ENCODE data around the gene ME1. TPM values are rescaled to one million over a fixed set of nuclear protein-coding genes. Genes with fewer than 3 reads are reported as not detected.

Gene ME1
- total RNA-seq, 1 donor, result 27.9 TPM

- TF ChIP-seq, protein P1, sequence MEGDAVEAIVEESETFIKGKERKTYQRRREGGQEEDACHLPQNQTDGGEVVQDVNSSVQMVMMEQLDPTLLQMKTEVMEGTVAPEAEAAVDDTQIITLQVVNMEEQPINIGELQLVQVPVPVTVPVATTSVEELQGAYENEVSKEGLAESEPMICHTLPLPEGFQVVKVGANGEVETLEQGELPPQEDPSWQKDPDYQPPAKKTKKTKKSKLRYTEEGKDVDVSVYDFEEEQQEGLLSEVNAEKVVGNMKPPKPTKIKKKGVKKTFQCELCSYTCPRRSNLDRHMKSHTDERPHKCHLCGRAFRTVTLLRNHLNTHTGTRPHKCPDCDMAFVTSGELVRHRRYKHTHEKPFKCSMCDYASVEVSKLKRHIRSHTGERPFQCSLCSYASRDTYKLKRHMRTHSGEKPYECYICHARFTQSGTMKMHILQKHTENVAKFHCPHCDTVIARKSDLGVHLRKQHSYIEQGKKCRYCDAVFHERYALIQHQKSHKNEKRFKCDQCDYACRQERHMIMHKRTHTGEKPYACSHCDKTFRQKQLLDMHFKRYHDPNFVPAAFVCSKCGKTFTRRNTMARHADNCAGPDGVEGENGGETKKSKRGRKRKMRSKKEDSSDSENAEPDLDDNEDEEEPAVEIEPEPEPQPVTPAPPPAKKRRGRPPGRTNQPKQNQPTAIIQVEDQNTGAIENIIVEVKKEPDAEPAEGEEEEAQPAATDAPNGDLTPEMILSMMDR (IDR thresholded peaks at IDR 0.05; ENCODE audit: extremely low read depth, low read depth, low read length), result no peak
- H4K20me1 ChIP-seq (ENCODE audit: insufficient read depth, low read length), result no peaks in the 10 kb centered on the region
- H3K79me2 ChIP-seq (ENCODE audit: insufficient read depth, low read length), result no peaks in the 10 kb centered on the region
- H2AFZ ChIP-seq (ENCODE audit: low read length), result no peak overlapping the region
- H3K4me3 ChIP-seq (ENCODE audit: insufficient read depth, low read length), result no peak overlapping the region
- H3K4me1 ChIP-seq (ENCODE audit: insufficient read depth, low read length), result no peaks in the 10 kb centered on the region
- no peak overlapping the region for H3K27ac ChIP-seq (ENCODE audit: low read depth, low read length)
- DNase-seq (ENCODE audit: insufficient read length, low spot score, missing footprints), result no peak
- H3K36me3 ChIP-seq (ENCODE audit: insufficient read depth, low read length), result no peaks in the 10 kb centered on the region
- H3K9me3 ChIP-seq (ENCODE audit: low read depth, low read length), result no peaks in the 10 kb centered on the region
- H3K27me3 ChIP-seq (ENCODE audit: insufficient read depth, low read length), result no peaks in the 10 kb centered on the region
- H3K4me2 ChIP-seq (ENCODE audit: insufficient read depth, low read length), result no peak overlapping the region
Observed at GRCh38 chr6:83285917-83286316, 144.9 kb downstream of the ME1 start.

GRCh38 chr6:83273596-83273995 lies 157.3 kb downstream of the ME1 start:
- no peak overlapping the region for H2AFZ ChIP-seq (ENCODE audit: low read length)
- peaks cover 15% of the 10 kb centered on the region for H3K4me1 ChIP-seq (ENCODE audit: insufficient read depth, low read length)
- no peak overlapping the region for H3K4me3 ChIP-seq (ENCODE audit: insufficient read depth, low read length)
- H3K27ac ChIP-seq (ENCODE audit: low read depth, low read length), result no peak overlapping the region
- peak; percentile 31 for DNase-seq (ENCODE audit: insufficient read length, low spot score, missing footprints)
- H3K79me2 ChIP-seq (ENCODE audit: insufficient read depth, low read length), result no peaks in the 10 kb centered on the region
- no peak overlapping the region for H3K4me2 ChIP-seq (ENCODE audit: insufficient read depth, low read length)
- no peaks in the 10 kb centered on the region for H3K27me3 ChIP-seq (ENCODE audit: insufficient read depth, low read length)
- H3K9me3 ChIP-seq (ENCODE audit: low read depth, low read length), result no peaks in the 10 kb centered on the region
- no peaks in the 10 kb centered on the region for H3K36me3 ChIP-seq (ENCODE audit: insufficient read depth, low read length)
- H4K20me1 ChIP-seq (ENCODE audit: insufficient read depth, low read length), result no peaks in the 10 kb centered on the region
- TF ChIP-seq, protein P1 (IDR thresholded peaks at IDR 0.05; ENCODE audit: extremely low read depth, low read depth, low read length), result no peak

DNA sequence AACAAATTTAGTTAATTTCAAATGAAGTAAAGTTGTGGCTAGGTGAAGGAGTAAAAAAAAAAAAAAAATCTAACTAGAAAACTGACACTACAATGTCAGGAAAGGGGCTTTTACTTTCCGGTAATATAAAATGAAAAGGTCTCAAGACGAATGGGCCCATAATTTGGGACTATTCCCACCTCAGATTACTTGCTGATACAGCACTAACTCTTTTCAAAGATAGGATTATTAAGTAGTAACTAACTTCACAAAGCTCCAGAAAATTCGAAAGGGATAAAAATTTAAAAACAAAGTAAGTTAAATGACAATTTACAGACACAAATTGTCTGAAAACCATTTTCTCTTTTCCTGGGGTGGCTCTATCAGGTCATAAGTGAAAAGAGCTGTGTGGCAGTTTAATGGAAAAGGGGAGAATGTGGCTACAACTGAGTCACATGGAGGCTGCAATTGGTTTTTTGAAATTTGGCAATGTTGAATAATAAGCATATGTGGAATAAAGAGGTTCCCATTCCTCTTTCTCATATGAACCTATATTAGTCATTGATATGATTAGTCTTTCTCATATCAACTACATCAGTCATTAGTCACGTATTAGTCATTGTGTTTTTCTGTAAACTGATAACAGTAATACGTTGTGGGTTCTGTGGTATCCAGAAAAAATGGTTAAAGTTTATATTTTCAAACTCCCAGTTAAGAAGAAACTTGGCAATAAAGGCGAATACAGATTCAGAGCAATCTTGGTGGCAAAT lies 159.7 kb downstream of the ME1 start:
- Histone ChIP-seq H3K4me2 (ENCODE audit: insufficient read depth, low read length) (peak overlapping the region; percentile 14), H3K79me2 (ENCODE audit: insufficient read depth, low read length) (no peaks in the 10 kb centered on the region), H3K36me3 (ENCODE audit: insufficient read depth, low read length) (no peaks in the 10 kb centered on the region), H4K20me1 (ENCODE audit: insufficient read depth, low read length) (no peaks in the 10 kb centered on the region), H3K9me3 (ENCODE audit: low read depth, low read length) (no peaks in the 10 kb centered on the region), H3K27me3 (ENCODE audit: insufficient read depth, low read length) (no peaks in the 10 kb centered on the region), H3K4me1 (ENCODE audit: insufficient read depth, low read length) (peaks cover 15% of the 10 kb centered on the region), H2AFZ (ENCODE audit: low read length) (no peak overlapping the region), H3K4me3 (ENCODE audit: insufficient read depth, low read length) (no peak overlapping the region), H3K27ac (ENCODE audit: low read depth, low read length) (peak overlapping the region; percentile 59)
- TF ChIP-seq, protein P1 (IDR thresholded peaks at IDR 0.05; ENCODE audit: extremely low read depth, low read depth, low read length), result no peak
- peak; percentile 52 for DNase-seq (ENCODE audit: insufficient read length, low spot score, missing footprints)

- no peaks in the 10 kb centered on the region for H3K36me3 ChIP-seq (ENCODE audit: insufficient read depth, low read length)
- no peak overlapping the region for H2AFZ ChIP-seq (ENCODE audit: low read length)
- H3K4me1 ChIP-seq (ENCODE audit: insufficient read depth, low read length), result peaks cover 3% of the 10 kb centered on the region
- H3K27ac ChIP-seq (ENCODE audit: low read depth, low read length), result no peak overlapping the region
- no peaks in the 10 kb centered on the region for H4K20me1 ChIP-seq (ENCODE audit: insufficient read depth, low read length)
- no peaks in the 10 kb centered on the region for H3K27me3 ChIP-seq (ENCODE audit: insufficient read depth, low read length)
- H3K4me2 ChIP-seq (ENCODE audit: insufficient read depth, low read length), result no peak overlapping the region
- no peak overlapping the region for H3K4me3 ChIP-seq (ENCODE audit: insufficient read depth, low read length)
- DNase-seq (ENCODE audit: insufficient read length, low spot score, missing footprints), result no peak
- no peaks in the 10 kb centered on the region for H3K9me3 ChIP-seq (ENCODE audit: low read depth, low read length)
- no peaks in the 10 kb centered on the region for H3K79me2 ChIP-seq (ENCODE audit: insufficient read depth, low read length)
- TF ChIP-seq, protein P1 (IDR thresholded peaks at IDR 0.05; ENCODE audit: extremely low read depth, low read depth, low read length), result no peak
Observed at GRCh38 chr6:83265384-83265783, 165.5 kb downstream of the ME1 start.

All from osteoblast (primary cell).